Thyroid gland (tissue), 4 donors: ENCODE measurements around the gene IZUMO1. TPM values are rescaled to one million over a fixed set of nuclear protein-coding genes. Genes with fewer than 3 reads are reported as not detected.

Experiments used
- DNase-seq, 2 donors: peaks; one replicate each; pipeline ENCODE4 v3.0.0-alpha.2; 2019
- H3K27ac ChIP-seq, 3 donors: fragments of 200-600 bp; sonication (generic); 1 replicate in 2 of 3; 2 replicates in 1 of 3; pipeline ENCODE4 v1.5.1; 2016 to 2019; ENCODE audit warnings: mild to moderate bottlenecking in 1 of 3, moderate library complexity in 1 of 3
- H3K27me3 ChIP-seq: fragments of 200-600 bp; sonication (generic); one replicate; pipeline ENCODE4 v1.5.1; 2019
- H3K36me3 ChIP-seq, 2 donors: fragments of 200-600 bp; sonication (generic); one replicate each; pipeline ENCODE4 v1.5.1; 2016 to 2019
- H3K4me1 ChIP-seq, 2 donors: fragments of 200-600 bp; sonication (generic); one replicate each; pipeline ENCODE4 v1.5.1; 2017 to 2019
- H3K4me3 ChIP-seq, 3 donors: fragments of 200-600 bp; sonication (generic); replicated peaks in 1 of 3; 1 replicate in 2 of 3; 2 replicates in 1 of 3; pipeline ENCODE4 v1.5.1; 2016; ENCODE audit warnings: mild to moderate bottlenecking in 1 of 3
- H3K9me3 ChIP-seq: fragments of 200-600 bp; sonication (generic); one replicate; pipeline ENCODE4 v1.5.1; 2017
- CTCF ChIP-seq, 6 experiments: fragments of 200-600 bp in 3 of 6; fragments of 450-650 bp in 3 of 6; sonication (generic) in 3 of 6; IDR thresholded peaks; one replicate each; pipeline ENCODE4 v1.5.1; 2016 to 2019; ENCODE audit warnings: antibody characterized with exemption in 6 of 6, mild to moderate bottlenecking in 2 of 6, inconsistent platforms in 1 of 6, moderate library complexity in 1 of 6
- POLR2A ChIP-seq, 2 donors: fragments of 450-650 bp; IDR thresholded peaks; one replicate each; pipeline ENCODE4 v1.6.1; 2017; ENCODE audit warnings: antibody characterized with exemption in 2 of 2, mild to moderate bottlenecking in 2 of 2, moderate library complexity in 1 of 2
- WGBS, 2 donors: methylation state at CpG; one replicate each; pipeline ENCODE4 v1.1.5; 2017; 5-methylcytosine and 5-hydroxymethylcytosine counted together
- intact Hi-C: fragments of 100-400 bp; cut with DNase I; formaldehyde crosslinking; loops from one replicate; pipeline ENCODE4 v1.15.1; 2023
- total RNA-seq, 4 donors: library from RNA; depleted of rRNA; stranded (reverse); fragments of >200 nt; gene quantifications; one replicate each; pipeline ENCODE4 v1.2.3, GENCODE V29; 2016

Gene IZUMO1
- total RNA-seq, 4 donors from 2014 or later = 1.1 TPM; not detected in 2

DNA sequence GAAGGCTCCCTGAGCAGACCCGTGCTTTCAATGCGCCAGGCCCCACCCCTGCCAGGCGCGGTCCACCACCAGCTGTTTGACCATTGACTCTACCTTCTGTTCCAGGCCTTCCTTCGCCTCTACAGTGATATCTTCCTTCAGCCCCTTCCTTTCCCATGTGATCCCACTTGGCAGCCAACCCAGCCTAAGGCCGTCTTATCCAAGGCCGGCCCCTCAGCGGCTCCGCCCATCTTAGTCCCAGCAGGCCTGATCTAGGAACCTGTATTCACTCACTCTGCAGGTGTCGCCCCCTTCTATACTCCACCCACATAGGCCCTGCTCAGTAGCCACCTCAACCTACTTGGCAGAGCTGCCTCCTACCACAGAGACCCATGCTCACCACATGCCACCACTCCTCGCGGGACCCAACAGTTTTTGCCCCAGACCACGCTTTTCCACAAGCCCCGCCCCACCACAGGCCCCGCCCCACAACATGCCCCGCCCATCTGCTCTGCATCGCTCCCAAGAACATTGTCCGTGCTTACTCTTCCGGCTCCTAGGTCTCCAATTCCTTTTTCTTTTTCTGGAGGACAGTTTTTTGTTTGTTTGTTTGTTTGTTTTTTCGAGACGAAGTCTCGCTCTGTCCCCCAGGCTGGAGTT is 9.2 kb downstream of the IZUMO1 start:
- Histone ChIP-seq H3K9me3 (no peaks in the 10 kb centered on the region), H3K4me1 (peaks cover 5 to 24% of the 10 kb centered on the region in 2 donors), H3K27me3 (no peaks in the 10 kb centered on the region), H3K36me3 (no peaks in the 10 kb centered on the region), H3K4me3 (no peak overlapping the region), H3K27ac (no peak overlapping the region)
- intact Hi-C loops = no loop called here
- TF ChIP-seq CTCF (IDR thresholded peaks at IDR 0.05) = no peak
- no peak for TF ChIP-seq POLR2A (IDR thresholded peaks at IDR 0.05)
- WGBS, 2 donors = 63 to 65% methylated on average over 22 of the region's 22 CpGs
- no peak for DNase-seq

- intact Hi-C loops = no loop called here
- 19 to 37% methylated on average over 12 to 21 of the region's 38 CpGs for WGBS, 2 donors
- no peaks in the 10 kb centered on the region for H3K9me3 ChIP-seq
- peak; percentile 51 to 53 for DNase-seq
- no peak overlapping the region for H3K27ac ChIP-seq
- H3K27me3 ChIP-seq = no peaks in the 10 kb centered on the region
- no peak overlapping the region for H3K4me3 ChIP-seq
- H3K36me3 ChIP-seq = no peaks in the 10 kb centered on the region
- no peak for TF ChIP-seq POLR2A (IDR thresholded peaks at IDR 0.05)
- no peak for TF ChIP-seq CTCF (IDR thresholded peaks at IDR 0.05)
- peaks cover 5 to 15% of the 10 kb centered on the region in 2 donors for H3K4me1 ChIP-seq
Observed at GRCh38 chr19:48735031-48735615, 11.6 kb downstream of the IZUMO1 start.

DNA sequence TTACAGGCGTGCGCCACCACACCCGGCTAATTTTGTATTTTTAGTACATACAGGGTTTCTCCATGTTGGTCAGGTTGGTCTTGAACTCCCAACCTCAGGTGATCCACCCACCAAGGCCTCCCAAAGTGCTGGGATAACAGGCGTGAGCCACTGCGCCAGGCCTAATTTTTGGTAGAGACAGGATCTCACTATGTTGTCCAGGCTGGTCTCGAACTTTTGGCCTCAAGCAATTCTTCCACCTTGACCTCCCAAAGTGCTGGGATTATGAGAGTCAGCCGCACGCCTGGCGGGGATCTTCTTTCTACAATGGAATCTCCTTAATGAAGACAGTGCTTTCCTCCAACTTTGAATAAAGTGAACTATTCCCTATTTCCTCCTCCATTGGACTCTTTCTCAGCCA is 12.1 kb downstream of the IZUMO1 start:
- no peaks in the 10 kb centered on the region for H3K36me3 ChIP-seq
- no peak for TF ChIP-seq CTCF (IDR thresholded peaks at IDR 0.05)
- TF ChIP-seq POLR2A (IDR thresholded peaks at IDR 0.05) = no peak
- H3K4me3 ChIP-seq = no peak overlapping the region
- WGBS, 2 donors = 98% methylated on average over 8 to 9 of the region's 9 CpGs
- intact Hi-C loops = no loop called here
- peaks cover 5 to 14% of the 10 kb centered on the region in 2 donors for H3K4me1 ChIP-seq
- H3K9me3 ChIP-seq = no peaks in the 10 kb centered on the region
- H3K27me3 ChIP-seq = no peaks in the 10 kb centered on the region
- H3K27ac ChIP-seq = no peak overlapping the region
- no peak for DNase-seq

- no peak for DNase-seq
- WGBS, 2 donors = 91 to 92% methylated on average over 4 of the region's 4 CpGs
- Histone ChIP-seq H3K4me1 (peaks cover 0 to 4% of the 10 kb centered on the region in 2 donors), H3K27ac (no peak overlapping the region), H3K27me3 (no peaks in the 10 kb centered on the region), H3K4me3 (no peak overlapping the region), H3K9me3 (no peaks in the 10 kb centered on the region), H3K36me3 (no peaks in the 10 kb centered on the region)
- TF ChIP-seq CTCF (IDR thresholded peaks at IDR 0.05) (no peak), POLR2A (IDR thresholded peaks at IDR 0.05) (no peak)
- intact Hi-C loops = no loop called here
Observed at GRCh38 chr19:48731452-48731851, 15.3 kb downstream of the IZUMO1 start.

- Histone ChIP-seq H3K27me3 (no peaks in the 10 kb centered on the region), H3K36me3 (no peaks in the 10 kb centered on the region), H3K9me3 (no peaks in the 10 kb centered on the region), H3K27ac (no peak overlapping the region), H3K4me1 (peaks cover 4 to 6% of the 10 kb centered on the region in 2 donors), H3K4me3 (no peak overlapping the region)
- TF ChIP-seq CTCF (IDR thresholded peaks at IDR 0.05) = peak in 1 of 6 experiments; percentile 38
- no peak for TF ChIP-seq POLR2A (IDR thresholded peaks at IDR 0.05)
- DNase-seq = peak; percentile 40 to 49
- intact Hi-C loops = no loop called here
- 54 to 56% methylated on average over 21 to 48 of the region's 77 CpGs for WGBS, 2 donors
Observed at GRCh38 chr19:48728911-48729664, 17.6 kb downstream of the IZUMO1 start.
